ENCODE results near the gene NCL.

NCL gene

DNA sequence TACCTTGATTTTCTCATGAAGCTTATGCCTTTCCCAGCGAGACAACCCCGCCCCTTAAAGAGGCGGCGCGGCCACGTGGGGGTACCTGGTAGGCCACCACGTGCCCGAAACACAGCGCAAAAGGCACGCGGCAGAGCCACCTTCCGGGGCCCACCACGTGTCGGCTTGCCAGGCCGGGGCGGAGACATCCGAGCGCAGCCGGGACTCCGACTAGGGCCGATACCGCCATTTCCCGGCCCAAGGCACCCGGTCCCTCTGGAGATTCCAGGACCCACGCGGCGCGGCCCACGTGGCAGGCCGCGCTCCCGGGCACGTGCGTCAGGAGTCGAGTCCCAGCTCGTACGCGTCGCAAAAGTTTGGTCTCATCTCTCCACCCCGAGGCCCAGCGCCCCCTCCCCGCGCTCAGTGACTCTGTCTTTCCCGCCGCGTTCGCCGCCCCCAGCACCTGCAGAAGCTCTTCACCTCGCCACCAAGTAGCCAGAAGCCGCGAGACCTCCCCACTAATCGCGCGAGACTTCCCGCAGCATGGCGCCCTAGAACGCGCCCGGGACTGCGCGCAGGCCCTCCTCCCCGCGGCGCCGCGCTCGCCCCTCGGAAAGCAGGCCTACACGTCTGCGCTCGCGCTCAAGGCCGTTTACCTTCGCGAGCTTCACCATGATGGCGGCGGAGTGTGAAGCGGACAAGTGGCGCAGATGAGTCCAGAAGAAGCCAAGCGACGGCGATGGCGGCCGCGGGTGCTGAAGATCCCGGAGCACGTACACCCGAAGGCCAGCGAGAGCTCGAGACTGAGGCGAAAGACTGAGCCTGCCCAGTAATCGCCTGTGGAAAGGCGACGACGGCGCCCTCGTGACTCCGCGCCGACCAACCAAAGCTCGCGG is at the start of gene NCL:
Gene NCL (minus strand): TSS at position 787 of the 878 bp plus-strand sequence. CDS start 131 bp downstream, at position 656.
- peak; percentile 97 for DNase-seq (ENCODE audit: low spot score)

- no peak for DNase-seq (ENCODE audit: low spot score)
These were observed 49.5 kb upstream of the NCL start for GRCh38 chr2:231513746-231514224.

DNA sequence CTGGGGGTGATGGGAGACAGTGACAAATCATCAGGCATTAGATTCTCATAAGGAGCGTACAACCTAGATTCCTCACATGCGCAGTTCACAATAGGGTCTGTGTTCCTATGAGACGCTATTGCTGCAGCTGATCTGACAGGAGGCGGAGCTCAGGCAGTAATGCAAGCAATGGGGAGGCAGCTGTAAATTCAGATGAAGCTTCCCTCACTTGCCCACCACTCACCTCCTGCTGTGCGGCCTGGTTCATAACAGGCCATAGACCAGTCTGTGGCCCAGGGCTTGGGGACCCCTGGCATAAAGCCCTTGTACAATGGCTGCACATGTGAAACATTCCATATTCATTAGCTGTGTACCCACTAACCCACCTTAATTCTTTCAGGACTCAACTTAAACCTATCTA is 47.9 kb upstream of the NCL start:
- no peak for DNase-seq (ENCODE audit: low spot score)

DNA sequence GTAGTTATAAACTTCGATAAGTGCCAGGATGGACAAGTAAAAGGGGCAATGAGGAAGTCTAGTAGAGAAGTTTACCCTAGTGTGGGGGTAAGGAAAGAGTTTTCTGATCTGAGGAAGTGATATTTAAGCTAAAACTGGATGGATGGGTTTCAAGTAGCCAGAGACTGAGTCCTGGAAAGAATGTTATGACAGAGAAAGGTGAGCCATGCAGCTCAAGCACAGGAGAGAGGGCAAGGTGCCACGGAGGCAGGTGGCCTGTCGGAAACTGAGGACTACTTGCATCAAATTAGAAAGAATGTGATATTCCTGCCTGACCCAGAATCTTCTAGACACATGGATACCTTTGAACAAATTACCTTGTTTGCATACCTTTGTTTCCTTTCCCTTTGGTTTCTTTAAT is 39.5 kb upstream of the NCL start:
- no peak for DNase-seq (ENCODE audit: low spot score)

DNA sequence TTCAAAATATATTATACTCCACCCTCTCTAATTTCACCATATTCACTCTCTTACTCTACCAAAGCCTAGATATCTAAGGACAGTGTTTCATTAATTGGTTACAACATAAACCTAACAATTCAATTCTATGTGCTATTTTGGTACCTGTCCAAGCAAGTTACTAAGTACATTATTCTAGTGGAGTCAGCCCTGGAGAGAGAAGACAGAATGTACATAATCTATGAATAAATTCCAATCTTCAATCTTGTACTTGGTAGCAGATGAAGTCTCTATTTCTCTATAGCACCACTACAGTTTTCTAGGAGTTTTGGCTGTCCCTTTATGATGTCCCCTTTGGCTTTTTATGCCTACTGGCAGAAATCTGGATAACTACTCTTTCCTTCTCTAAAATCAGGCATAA is 38.3 kb upstream of the NCL start:
- no peak for DNase-seq (ENCODE audit: low spot score)

- no peak for DNase-seq (ENCODE audit: low spot score)
These were observed 33.4 kb upstream of the NCL start for GRCh38 chr2:231497651-231498050.

DNA sequence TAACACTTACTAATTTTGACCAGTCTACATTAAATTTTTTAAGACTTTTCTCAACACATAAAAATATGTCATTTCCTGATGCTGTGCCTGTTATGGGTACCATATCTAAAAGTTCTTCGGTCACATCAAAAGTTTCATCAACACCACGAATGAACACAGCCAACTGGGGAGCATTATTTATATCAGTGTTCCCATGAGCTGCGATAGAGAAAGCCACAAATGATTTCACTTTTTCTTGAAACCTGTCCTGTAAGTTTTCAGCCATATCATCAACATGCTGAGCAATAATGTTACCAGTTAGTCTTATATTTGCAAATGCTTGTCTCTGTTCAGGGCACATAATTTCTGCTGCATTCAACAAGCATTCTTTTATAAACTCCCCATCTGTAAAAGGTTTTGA is 30.4 kb upstream of the NCL start:
- DNase-seq (ENCODE audit: low spot score): no peak

- DNase-seq (ENCODE audit: low spot score): no peak
These were observed 26.5 kb upstream of the NCL start for GRCh38 chr2:231490801-231491200.

DNA sequence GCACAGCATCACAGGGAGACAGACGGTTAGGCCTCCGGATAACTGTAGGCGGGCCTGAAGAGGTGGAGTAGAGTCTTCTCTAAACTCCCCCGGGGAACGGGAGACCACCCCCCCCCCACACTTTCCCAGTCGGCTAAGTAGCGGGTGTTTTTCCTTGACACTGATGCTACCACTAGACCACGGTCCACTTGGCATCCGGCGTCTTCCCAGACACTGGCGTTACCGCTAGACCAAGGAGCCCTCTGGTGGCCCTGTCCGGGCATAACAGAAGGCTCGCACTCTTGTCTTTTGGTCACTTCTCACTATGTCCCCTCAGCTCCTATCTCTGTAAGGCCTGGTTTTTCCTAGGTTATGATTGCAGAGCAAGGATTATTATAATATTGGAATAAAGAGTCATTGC is 25.7 kb upstream of the NCL start:
- DNase-seq (ENCODE audit: low spot score): no peak

DNA sequence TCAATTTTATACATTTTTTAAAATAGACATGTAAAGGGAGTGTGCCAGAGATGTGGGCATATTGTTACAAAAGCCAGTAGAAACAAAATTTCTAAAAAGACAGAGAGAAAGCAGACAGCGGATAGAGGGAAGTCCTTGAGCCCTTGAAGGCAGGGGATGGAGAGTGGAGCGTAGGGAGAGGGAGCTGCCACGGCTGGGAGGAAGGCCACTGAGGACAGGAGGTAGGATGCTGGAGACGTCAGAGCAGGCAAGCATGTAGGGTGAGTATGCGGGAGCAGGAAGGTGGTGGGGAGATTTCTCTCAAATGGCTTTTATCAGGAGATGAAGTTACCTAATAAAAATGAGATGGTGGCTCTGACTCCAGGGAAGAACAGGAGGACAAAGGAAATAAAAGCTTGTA is 24.0 kb upstream of the NCL start:
- DNase-seq (ENCODE audit: low spot score): no peak

- DNase-seq (ENCODE audit: low spot score): no peak
These were observed 22.7 kb upstream of the NCL start for GRCh38 chr2:231486851-231487596.

DNA sequence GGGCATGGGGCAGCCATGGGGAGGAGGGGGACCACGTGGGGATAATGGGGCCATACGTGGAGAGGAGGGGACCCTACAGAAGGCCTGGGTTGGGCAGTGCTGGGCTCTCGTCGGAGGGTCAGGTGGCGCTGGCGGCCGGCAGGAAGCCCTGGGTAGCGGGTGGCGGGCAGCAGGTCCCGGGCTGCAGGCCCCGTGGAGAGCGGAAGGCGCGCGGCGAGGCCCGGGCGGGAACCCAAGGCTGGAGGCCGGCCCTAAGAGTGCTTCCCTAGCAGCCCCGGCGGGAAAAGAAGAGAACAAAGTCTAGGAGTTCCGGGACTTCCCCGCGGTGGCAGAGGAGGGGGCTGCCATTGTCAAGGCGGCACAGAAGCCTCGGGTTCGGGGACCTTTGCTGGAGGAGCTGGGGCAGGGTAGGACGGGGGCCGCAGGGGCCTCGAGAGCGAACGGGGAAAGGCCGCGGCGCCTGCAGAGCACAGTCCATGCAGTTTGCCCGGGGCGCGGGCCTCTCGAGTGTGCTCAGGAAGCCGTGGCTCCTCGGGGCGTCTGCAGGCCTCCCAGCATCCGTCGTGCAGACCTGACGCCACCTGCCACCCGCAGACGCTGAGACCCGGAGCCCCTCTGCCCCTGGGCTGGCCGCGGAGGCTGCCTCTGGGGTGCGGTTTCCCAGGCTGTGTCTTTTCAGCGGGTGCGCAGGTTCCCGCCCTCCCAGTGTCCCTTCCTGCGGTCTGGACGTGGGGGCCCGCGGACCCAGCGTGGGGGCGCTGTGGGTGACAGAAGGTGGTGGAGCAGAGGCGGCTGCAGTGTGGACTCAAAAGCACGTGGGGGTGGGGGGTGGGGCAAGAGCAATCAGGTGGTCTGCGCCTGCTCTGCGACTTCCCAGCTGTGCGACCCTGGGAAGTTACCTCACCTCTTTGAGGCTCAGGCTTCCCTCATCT is 19.4 kb upstream of the NCL start:
- peak; percentile 21 for DNase-seq (ENCODE audit: low spot score)

- peak; percentile 70 for DNase-seq (ENCODE audit: low spot score)
These were observed 18.6 kb upstream of the NCL start for GRCh38 chr2:231482806-231483391.

- no peak for DNase-seq (ENCODE audit: low spot score)
These were observed 16.5 kb upstream of the NCL start for GRCh38 chr2:231480781-231481180.

DNA sequence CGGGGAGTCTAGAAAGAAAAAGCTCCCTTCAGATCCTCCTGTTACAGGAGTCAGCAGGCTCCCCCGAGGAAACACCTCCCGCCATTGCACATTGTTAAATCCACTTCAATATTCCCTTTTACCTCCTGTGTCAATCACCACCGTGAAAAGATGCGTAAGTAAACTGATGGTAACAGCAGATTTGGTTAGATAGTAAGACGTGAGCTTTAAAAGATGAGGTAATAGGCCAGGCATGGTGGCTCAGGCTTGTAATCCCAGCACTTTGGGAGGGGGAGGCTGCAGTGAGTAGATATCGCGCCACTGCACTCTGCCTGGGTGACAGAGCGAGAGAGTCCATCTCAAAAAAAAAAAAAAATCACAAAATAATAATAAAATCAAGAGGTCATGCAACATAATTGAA is 15.2 kb upstream of the NCL start:
- no peak for DNase-seq (ENCODE audit: low spot score)

DNA sequence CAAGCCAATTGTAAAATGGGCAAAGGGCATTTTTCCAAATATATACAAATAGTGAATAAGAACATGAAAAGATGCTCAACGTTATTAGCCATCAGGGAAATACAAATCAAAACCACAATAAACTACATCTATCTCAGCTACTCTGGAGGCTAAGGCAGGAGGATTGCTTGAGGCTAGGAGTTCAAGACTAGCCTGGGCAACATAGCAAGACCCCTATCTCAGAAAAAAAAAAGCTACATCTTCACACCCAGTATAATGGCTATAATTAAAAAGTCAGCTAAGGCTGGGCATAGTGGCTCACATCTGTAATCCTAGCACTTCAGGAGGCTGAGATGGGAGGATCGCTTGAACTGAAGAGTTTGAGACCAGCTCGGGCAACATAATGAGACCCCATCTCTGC is 12.6 kb upstream of the NCL start:
- no peak for DNase-seq (ENCODE audit: low spot score)

DNA sequence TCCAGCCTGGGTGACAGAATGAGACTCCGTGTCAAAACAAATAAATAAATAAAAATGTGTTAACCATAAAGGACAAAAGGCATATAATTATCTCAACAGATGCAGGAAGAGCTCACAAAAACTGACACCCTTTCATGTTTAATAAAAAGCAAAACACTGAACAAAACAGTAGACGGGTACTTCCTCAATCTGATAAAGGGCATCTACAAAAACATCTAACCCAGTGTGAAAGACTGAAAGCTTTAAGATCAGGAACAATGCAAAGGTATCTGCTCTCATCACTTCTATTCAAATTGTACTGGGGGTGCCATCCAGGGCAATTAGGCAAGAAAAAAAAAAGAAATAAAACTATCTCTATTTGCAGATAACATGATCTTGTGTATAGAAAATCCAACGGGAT is 11.7 kb upstream of the NCL start:
- no peak for DNase-seq (ENCODE audit: low spot score)

DNA sequence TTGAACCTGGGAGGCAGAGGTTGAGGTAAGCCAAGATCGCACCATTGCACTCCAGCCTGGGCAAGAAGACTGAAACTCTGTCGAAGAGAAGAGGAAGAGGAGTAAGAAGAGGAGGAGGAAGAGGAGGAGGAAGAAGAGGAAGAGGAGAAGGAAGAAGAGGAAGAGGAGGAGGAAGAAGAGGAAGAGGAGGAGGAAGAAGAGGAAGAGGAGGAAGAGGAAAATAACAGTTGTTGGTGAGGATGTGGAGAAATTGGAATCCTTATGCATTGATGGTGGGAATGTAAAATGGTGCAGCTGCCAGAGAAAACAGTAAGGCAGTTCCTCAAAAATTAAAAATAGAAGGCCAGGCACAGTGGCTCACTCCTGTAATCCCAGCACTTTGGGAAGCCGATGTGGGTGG is 8.5 kb upstream of the NCL start:
- DNase-seq (ENCODE audit: low spot score): no peak

DNA sequence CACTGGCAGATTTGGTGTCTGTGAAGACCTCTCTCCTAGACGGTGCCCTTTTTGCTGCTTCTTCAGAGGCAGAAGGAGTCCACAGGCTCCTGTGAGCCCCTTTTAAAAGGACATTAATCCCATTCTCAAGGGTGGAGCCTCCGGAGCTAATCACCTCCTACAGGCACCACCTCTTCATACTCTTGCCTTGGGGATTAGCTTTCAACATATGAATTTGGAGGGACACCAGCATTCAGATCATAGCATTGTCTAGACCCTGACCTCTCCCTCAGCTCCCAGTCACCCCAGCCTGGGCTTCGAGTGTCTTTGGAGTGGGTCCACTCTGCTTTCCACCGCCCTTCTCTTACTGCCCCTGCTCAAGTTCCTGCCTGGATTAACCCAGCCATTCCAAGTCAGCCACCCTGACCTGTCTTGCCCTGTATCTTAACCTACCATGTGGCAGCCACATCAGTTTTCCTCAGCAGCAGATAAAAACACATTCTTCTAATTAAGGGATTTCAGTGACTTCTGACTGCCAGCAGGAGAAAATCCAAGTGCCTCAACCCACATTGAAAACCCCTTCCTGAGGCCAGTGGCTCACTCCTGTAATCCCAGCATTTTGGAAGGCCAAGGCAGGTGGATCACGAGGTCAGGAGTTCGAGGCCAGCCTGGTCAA is 6.1 kb upstream of the NCL start:
- DNase-seq (ENCODE audit: low spot score): no peak

DNA sequence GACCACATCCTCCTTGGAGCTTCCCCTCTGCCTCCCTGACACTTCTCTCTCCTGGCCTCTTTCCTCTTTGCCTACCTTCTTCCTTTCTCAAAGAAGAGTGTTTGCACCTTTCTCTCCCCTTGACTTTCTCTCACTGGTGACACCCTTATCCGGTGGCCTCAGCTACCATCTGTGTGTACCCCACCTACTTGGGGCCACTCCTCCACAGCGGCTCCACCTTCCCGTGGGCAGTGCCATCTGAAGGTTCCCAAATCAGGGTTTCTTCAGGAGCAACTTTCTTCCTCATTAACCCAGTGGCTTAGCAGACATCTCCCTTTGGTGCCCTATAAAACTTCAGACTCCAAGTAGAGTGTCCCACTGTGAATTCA is 5.3 kb upstream of the NCL start:
- DNase-seq (ENCODE audit: low spot score): peak; percentile 83
